HG03442 (cell line): Measurements from ENCODE around the gene ACTL8.

ENCODE experiments used
- ATAC-seq: cut with Tn5 transposase; IDR thresholded peaks from one replicate; pipeline ENCODE4 v1.9.1; 2021; ENCODE audit warnings: mild to moderate bottlenecking, moderate library complexity; ENCODE audit not compliant: unreplicated experiment

ACTL8 gene

DNA sequence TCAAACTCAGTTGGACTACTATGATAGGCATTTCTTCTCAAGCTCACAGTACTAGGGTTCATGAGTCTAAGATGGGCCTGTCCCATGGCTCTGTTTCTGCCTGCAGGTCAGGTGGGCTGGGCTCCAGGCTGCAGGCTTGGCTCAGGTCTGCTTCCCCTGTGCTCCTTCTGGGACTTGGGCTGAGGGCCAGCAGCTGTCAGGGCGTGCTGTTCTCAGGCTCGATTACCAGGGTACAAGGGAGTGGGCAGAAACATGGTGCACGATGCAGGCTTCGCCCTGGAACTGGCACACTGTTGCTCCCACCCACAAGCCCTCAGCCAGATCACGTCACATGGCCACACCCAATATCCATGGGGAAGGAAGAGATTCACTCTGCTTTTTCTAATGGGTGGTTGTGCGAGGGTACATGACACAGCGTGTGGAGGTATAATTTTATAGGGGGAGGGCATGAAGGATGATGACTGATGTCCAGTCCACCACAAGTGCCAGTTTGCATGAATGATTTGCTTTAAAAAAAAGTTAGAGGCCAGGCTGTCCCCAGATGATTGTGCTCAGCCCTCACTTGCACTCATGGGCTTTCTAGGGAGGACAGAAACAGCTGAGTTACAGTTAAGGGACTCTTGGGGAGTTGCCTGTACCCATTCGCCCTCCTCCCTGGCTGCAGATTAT lies 118.0 kb downstream of the ACTL8 start:
- ATAC-seq, result no peak

DNA sequence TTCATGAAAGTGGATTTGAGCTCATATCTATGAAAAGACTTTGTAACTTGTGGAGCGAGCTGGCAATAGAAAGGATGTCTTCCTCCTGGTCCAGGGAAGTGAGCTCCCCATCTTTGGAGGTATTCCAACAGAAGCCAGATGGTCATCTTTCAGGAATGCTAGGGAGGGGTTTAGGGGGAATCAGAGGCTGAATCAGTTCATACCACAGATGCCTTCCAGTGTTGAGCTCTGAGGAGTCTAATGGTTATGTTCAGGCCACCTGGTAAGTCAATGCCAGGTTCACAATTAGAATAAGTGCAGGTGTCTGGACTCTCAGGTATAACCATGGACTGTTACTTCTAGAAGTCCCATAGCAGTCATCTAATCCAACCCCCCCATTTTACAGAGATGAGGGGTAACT lies 119.1 kb downstream of the ACTL8 start:
- ATAC-seq, result no peak

DNA sequence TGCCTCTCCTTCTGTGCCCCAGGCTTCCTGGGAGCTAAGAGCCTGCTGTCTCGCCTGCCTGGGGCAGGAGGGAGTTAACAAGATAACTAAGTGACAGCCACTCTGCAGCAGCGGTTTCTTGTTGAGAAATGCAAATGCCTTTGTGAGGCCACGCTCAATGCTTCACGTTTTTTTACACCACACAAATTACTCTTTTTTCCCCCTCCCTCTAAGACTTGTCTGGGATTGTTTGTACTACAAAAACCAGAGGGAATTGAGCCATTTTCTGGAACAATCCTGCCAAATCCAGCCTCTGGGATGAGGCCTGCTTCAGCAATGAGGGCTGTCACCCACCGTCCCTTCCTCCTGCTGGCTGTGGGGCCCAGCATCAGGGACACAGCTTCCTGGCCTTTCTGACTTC lies 119.6 kb downstream of the ACTL8 start:
- no peak for ATAC-seq

DNA sequence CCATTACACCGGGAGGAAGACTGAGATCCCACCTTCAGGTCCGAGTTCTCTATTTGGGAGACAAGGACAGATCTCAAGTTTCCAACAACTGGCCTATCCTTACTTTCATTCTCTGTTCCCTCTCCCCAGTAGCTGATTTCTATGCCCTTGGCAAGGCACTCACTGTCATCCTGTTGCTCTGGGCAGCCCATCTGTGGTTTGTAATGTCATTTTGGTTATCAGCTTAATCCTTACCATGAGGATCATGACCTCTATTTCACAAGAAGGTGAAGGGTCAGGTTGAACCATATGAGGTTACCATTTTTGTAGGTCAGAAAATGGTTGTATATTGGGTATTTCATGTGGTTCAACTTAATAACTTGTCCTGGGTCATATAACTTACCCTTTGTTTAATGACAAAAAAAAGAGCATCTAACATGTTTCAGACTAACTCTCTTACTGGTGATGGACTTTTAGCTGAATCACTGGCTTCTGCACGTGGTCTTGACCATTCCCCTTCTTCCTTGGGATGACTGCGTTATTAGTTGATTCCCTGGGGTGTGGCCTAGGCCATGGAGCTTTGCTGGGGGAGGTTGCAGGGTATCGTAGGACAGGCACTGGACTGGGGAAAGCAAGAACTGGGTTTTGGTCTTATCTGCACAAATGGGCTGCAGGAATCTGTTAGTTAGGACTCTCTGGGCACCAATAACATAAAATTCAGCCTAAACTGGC lies 120.2 kb downstream of the ACTL8 start:
- ATAC-seq, result no peak

DNA sequence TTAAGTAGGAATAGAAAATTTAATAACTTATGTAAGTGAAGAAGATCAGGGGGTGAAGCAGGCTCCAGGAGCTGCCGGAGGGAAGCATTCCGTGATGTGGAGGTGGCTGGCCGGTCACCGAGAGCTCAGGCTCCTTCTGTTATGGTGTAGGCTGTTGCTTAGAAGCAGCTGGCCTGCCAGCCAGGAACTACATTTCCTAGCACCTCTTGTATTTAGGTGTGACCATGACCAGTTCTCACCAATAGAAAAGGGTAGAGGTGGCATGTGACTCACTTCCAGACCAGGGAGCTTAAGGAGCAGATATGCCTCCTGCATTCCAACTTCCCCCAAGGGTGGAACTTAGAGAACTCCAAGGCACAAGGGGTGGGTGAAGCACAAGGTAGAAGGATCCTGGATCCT lies 120.7 kb downstream of the ACTL8 start:
- ATAC-seq, result no peak
